Vagina (tissue), 2 donors: Measurements from ENCODE around the gene OSBPL6.

Experiments
- CTCF ChIP-seq, 3 experiments: fragments of 450-650 bp in 2 of 3; fragments of 200-600 bp in 1 of 3; sonication (generic) in 1 of 3; IDR thresholded peaks; one replicate each; pipeline ENCODE4 v1.5.1; 2017 to 2019; ENCODE audit warnings: antibody characterized with exemption in 3 of 3, mild to moderate bottlenecking in 2 of 3, moderate library complexity in 2 of 3
- POLR2A ChIP-seq, 2 donors: fragments of 450-650 bp; IDR thresholded peaks; one replicate each; pipeline ENCODE4 v1.6.1; 2017; ENCODE audit warnings: antibody characterized with exemption in 2 of 2, mild to moderate bottlenecking in 2 of 2, moderate library complexity in 2 of 2
- POLR2AphosphoS5 ChIP-seq, 2 donors: sonication (generic); formaldehyde crosslinking; IDR thresholded peaks; one replicate each; pipeline ENCODE4 v1.9.0; 2017; ENCODE audit warnings: antibody characterized with exemption in 2 of 2, mild to moderate bottlenecking in 2 of 2, low read depth in 1 of 2; ENCODE audit not compliant: insufficient read depth in 1 of 2

- TF ChIP-seq POLR2A (IDR thresholded peaks at IDR 0.05) (no peak), CTCF (IDR thresholded peaks at IDR 0.05) (no peak), POLR2AphosphoS5 (IDR thresholded peaks at IDR 0.05; ENCODE audit: insufficient read depth in 1 of 2, low read depth in 1 of 2) (no peak)
These were observed 76.0 kb downstream of the OSBPL6 start for GRCh38 chr2:178270338-178270737.
